ENCODE measurements around the gene C7orf33.
"Not testable (repeated sequence)": the region's sequence is repeated elsewhere in the genome, so short reads cannot be mapped to it uniquely, and the experiment has no call there.

C7orf33 gene

GRCh38 chr7:148581624-148582023 is 8.9 kb upstream of the C7orf33 start:
- no peak for DNase-seq

DNA sequence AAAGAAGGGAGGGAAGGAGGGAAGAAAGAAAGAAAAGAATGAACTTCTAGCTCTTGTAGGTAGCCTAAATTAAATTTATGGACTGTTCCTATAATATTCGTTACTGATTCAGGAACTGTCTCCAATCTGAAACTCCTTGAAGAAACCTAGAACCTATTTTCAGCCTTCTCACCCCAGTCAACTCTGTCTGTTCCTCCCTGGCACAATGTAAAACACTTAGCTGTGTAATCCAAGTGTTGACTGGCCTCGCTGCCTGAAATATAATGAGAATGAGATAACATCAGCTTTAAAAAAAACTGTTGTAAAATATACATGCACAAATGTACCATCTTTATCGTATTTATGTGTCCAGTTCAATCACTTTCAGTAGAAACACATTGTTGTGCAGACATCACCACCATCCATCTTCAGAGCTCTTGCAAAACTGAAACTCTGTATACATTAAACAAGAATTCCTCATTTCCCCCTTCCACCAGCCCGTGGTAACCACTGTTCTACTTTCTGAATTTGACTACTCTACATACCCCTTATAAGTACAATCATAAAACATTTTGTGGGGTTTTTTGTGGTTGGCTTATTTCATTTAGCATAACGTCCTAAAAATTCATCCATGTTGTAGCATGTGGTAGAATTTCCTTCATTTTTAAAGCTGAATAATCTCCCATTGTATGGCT is 6.3 kb upstream of the C7orf33 start:
- no peak for DNase-seq

- DNase-seq = no peak
These were observed 5.2 kb upstream of the C7orf33 start for GRCh38 chr7:148585399-148585798.

DNA sequence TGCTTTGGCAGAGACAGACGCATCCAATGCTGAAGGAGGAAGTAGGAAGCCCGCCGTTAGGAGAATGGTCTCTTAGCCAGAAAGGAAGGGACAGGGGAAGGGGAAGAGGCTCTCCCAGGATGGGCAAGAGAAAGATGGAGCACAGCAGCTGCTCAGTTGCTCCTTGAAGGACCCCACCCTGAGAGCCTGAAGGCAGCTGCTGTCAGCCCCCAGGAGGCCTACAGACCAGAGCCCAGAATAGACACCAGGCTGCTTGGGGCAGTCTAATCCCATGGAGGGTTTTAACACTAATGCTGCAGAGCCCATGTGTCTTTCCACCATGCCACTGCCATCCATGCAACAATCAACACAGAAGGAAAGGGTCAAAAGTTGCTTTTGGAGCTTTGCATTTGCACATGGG is 3.5 kb upstream of the C7orf33 start:
- DNase-seq = no peak

- DNase-seq = no peak
These were observed 2.4 kb upstream of the C7orf33 start for GRCh38 chr7:148588168-148588567.

DNA sequence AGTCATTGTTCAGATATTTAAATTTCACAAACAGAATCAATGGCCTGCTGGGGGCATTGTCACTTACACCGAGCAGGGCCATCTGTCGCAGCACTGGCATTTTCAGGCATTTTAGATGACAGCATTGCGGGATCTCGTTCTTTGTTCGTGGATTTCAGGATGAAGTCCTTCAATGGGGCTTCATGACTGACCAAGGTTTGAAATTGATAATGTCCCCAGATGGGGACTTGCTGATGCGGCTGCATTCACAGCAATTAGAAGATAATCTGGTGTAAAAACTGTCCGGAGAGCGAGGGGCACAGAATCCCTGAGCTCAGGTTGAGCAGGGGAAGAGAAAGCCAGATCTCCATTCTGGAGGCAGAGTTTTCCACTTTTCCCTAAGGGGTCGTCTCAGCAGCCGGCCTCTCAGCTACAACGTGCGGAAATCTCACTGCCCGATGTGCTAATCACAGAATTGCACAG is 1.9 kb upstream of the C7orf33 start:
- no peak for DNase-seq

- DNase-seq = no peak
These were observed 926 bp upstream of the C7orf33 start for GRCh38 chr7:148589640-148590039.

DNA sequence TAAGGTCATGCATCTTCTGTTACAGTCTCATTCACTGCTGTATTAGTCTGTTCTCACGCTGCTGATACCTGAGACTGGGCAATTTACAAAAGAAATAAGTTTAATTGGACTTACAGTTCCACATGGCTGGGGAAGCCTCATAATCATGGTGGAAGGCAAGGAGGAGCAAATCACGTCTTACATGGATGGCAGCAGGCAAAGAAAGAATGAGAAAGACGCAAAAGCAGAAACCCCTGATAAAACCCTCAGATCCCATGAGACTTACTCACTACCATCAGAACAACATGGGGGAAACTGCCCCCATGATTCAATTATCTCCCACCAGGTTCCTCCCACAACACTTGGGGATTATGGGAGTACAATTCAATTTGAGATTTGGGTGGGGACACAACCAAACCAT is 5.8 kb downstream of the C7orf33 start:
- not testable (repeated sequence) for DNase-seq

DNA sequence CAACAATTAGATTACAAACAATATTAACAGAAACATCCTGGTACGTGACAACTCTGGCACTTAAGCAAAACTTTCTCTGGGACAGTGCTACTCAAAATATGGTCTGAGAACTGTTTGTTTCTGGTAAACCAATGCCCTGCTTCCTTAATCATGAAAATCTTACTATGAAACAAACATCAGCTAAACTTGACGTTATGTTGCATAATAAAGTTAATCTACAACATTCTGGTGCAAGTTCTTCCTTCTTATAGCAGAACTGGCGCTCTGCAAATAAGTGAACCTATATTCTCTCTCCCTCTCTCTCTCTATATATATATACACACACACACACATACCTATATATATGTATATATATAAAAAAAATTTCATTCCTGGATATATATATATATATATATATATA is 7.8 kb downstream of the C7orf33 start:
- DNase-seq = no peak

- no peak for DNase-seq
These were observed 14.8 kb downstream of the C7orf33 start for GRCh38 chr7:148605350-148605749.

GRCh38 chr7:148607151-148607661 is 16.6 kb downstream of the C7orf33 start:
- no peak for DNase-seq

- no peak for DNase-seq
These were observed 18.6 kb downstream of the C7orf33 start for GRCh38 chr7:148609045-148609725.

DNA sequence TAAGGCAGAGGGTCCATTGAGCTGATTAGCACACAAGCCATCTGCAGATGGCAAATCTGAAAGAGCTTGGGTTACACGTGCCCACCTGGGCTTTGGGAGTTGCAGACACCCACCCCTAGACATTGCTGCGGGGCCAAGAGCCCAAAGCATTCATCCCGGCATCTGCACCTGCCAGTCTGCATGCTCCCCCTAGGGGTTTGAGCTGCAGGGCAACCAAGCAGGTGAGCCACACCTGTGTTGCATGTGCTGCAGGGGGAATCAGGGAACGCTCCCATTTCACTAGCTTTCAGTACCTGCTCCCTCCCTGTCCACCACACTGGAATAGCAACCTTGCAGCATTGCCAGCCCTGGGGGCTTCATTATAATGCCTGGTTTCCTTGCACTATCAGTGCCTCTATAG is 21.1 kb downstream of the C7orf33 start:
- no peak for DNase-seq

GRCh38 chr7:148615085-148615730 is 24.6 kb downstream of the C7orf33 start:
- DNase-seq = no peak

GRCh38 chr7:148620749-148621359 is 30.3 kb downstream of the C7orf33 start:
- DNase-seq = no peak

- DNase-seq = no peak
These were observed 31.0 kb downstream of the C7orf33 start for GRCh38 chr7:148621563-148621962.

- DNase-seq = no peak
These were observed 32.5 kb downstream of the C7orf33 start for GRCh38 chr7:148622887-148623585.

GRCh38 chr7:148623586-148624282 is 33.2 kb downstream of the C7orf33 start:
- DNase-seq = no peak

GRCh38 chr7:148624735-148625134 is 34.2 kb downstream of the C7orf33 start:
- no peak for DNase-seq

GRCh38 chr7:148625342-148625741 is 34.8 kb downstream of the C7orf33 start:
- DNase-seq = no peak

DNA sequence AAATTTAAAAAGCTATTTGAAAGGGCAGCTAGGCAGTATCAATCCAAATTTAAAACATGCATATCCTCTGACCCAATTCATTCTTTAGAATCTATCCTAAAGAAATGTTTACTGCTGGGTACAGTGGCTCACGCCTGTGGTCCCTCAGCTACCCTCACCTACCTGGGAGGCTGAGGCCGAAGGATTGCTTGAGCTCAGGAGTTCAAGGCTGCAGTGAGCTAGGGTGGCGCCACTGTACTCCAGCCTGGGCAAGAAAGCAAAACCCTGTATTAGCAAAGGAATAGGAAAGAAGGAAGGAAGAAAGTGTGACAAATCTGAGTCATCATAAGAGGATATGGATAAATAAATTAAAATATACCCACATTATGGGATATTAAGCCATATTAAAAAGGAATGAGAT is 36.3 kb downstream of the C7orf33 start:
- DNase-seq = no peak

DNA sequence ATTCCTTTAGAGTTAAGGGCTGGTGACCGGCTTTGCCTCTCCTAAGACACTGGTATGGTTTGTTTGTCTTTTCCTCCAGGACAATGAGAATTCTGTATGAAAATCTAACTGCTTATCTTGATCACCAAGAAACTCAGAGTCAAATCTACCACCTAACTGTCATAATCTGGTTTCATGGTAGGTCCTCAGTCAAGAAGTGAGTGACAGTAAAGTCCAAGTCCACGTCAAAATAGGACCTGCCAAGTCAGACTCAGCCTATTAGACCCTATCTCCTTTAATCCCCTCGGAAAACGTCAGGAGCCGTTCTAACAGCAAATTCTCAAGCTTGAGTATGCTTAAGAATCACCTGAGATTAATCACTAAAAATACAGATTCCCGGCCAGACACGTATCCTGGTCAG is 37.4 kb downstream of the C7orf33 start:
- DNase-seq = no peak
